ENCODE data around the gene RMP24.

DNA sequence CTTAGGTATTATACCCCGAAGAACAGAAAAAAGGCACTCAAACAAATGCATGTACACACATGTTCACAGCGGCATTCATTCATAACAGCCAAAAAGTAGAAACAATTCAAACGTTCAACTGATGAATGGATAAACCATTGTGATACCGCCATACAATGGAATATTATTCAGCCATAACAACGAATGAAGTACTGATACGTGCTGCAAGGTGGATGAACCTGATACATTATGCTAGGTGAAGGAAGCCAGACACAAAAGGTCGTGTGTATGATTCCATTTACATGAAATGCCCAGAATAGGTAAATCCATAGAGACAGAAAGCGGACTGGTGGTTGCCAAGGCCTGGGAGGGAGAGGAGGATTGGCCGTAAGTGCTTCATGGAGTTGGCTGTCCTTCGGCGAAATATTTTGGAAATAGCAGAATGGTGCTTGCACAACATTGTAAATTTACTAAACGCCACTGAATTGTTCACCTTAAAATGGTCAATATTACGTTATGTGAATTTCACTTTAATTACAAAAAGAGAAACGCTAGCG lies 750 bp upstream of the RMP24 start:
- no peak for TF ChIP-seq CTCF (IDR thresholded peaks at IDR 0.05 in 4 of 5, conservative IDR thresholded peaks at IDR 0.05 in 1 of 5)
- TF ChIP-seq POLR2A (IDR thresholded peaks at IDR 0.05): no peak

Data from gastrocnemius medialis (tissue), 4 donors.